Right lobe of liver (tissue), 4 donors: ENCODE results near the gene STXBP4.

ENCODE experiments used
- CTCF ChIP-seq, 4 donors: fragments of 200-600 bp in 3 of 4; fragments of 450-650 bp in 1 of 4; IDR thresholded peaks; one replicate each; pipeline versions ENCODE4 v1.5.1 to v1.8.0; 2016 to 2022; ENCODE audit warnings: antibody characterized with exemption in 4 of 4, mild to moderate bottlenecking in 2 of 4
- POLR2A ChIP-seq: fragments of 450-650 bp; IDR thresholded peaks from one replicate; pipeline ENCODE4 v1.6.1; 2017; ENCODE audit warnings: antibody characterized with exemption, mild to moderate bottlenecking
- donor health status: DM: no; HTN: no; CAD: no.
- donor health status: DM: no; HTN: no; CAD: no.
- donor health status: DM: no; HTN: yes; CAD: no.

- TF ChIP-seq CTCF (IDR thresholded peaks at IDR 0.05) (no peak), POLR2A (no peak)
These were observed 121.5 kb downstream of the STXBP4 start for GRCh38 chr17:55090079-55090492.
